Activated CD4-positive, alpha-beta T cell treated with anti-CD3 and anti-CD28 coated beads, Interleukin-2, amount 50 U/mL, for 16 hours (primary cell): ENCODE data around the gene SLAIN2.
"Not testable (repeated sequence)": the region's sequence is repeated elsewhere in the genome, so short reads cannot be mapped to it uniquely, and the experiment has no call there.

ENCODE experiments used
- DNase-seq: peaks from one replicate; pipeline ENCODE4 v3.0.0-alpha.2; 2020

SLAIN2 gene

DNA sequence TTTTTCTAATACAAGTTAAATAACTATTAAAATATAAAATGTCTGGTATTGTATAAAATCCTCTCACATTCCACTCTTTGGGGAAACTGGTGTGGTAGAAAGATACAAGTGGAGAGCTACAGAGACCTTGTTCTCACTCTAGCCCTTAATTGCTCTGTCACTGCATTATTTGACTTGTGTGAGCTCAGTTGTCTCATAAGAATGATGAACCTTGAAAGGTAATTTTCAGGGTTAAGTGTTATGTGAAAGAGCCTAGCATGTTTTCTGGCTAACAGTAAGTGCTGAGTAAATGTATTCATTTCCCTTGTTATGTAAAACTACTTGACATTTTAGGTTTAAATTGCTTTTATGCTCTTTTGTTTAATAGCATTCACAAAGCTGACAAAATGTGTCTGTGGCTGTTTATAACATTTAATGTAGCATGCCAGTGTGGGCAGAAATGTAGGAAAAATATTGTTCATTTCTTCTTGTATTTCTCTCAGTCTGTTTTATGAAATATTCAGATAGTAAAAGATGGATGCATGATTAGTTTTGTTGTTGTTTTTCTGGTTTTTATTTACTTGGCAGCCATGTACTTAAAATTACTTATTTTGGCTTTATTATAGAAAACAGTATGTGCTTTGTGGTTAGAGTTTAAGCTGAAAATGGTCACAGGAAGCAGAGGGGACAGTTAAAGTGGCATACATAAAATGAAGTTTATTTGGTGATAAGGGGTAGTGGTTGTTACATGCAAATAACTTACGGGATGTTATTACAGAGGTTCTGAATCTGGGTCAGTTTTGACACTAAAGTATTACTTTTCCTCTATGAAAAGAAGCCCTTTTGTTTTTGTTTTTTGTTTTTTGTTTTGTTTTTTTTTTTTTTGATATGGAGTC is 29.2 kb downstream of the SLAIN2 start:
- DNase-seq: no peak

DNA sequence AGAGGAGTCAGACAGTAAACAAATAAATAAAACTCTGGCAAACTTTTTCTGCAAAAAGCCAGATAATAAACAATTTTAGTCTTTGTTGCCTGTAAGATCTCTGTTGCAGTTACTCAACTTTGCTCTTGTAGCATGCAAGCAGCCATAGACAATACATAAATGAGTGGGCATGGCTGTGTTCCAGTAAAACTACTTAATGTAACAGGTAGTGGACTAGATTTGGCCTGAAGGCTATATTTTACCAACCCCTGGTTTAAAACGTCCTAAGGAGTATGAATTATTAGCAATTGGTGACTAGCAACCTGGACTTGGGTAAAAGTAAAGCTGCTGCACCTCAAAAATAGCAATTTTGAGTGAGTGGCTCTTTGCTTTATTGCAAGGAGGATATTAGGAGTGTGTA is 30.9 kb downstream of the SLAIN2 start:
- DNase-seq: no peak

DNA sequence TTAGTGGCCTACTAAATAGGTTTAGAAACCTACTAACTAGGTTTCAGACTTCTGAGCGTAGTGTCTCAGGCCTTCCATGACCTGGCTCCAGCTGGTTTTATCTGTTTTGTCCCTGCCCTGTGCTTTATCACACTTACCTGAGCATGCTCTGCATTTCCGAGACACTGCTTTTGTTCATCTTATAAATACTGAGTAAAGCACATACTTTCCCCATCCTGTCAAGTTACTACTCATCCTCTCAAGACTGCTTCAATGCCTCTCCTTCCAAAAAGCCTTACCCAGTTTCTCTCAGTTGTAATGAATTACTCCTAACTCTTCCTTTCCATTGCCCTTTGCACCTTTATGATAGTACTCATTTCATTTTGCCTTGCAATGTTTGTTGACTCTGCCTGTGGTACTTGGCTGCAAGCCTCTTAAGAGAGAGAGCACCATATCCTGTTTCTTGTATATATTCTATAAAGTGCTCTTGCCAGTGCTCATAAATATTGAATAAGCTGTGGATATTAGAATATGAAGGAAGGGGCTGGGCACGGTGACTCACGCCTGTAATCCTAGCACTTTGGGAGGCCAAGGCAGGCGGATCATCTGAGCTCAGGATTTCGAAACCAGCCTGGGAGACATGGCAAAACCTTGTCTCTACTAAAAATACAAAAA is 34.4 kb downstream of the SLAIN2 start:
- no peak for DNase-seq

DNA sequence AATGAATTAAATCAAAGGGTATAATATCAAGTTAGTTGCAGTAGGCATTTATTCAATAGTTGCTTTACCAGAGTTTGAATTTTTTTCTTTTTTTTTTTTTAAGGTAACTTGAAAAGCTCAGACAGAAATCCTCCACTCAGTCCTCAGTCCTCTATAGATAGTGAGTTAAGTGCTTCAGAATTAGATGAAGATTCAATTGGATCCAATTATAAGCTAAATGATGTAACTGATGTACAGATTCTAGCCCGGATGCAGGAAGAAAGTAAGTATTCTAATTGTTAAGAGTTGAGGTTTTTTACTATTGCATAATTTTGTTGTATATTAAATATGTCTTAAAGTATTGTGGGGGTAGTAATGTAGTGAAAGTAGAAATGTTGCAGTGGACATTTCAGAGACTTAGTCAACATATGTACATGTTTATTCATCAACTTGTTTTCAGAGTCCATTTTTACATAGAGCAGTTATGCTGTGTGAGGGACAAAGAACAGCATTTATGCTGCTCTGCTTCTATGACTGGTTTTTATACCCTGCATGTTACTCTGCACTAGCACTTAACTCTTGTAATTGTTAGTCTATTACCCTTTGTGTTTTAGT is 38.4 kb downstream of the SLAIN2 start:
- no peak for DNase-seq

DNA sequence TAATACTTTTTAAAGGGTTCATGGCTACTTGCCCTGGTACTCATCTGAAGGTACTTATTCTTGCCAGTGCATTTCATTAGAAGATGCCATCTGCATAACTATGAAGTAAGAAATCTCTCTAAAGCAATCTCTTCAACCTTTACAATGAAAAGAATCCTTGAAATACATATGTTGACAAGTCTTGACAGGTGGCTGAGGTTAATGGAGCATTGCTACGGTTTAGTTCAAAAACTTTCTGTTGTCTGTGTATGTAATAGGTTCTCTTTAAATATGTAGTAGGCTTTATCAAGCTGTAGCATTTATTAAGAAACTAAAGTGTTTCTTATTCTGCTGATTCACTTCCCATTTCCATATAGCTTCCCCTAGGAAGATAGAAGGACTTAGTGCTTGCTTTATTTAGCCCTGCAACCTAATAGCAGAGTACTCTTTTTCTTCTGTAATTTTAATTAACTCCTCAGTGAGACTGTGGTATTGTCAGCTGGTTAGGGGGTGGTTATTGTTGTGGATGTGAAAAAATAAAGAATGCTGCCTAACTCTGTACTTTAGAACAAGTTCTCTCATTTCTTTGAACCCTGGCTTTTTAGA is 39.3 kb downstream of the SLAIN2 start:
- DNase-seq: no peak

DNA sequence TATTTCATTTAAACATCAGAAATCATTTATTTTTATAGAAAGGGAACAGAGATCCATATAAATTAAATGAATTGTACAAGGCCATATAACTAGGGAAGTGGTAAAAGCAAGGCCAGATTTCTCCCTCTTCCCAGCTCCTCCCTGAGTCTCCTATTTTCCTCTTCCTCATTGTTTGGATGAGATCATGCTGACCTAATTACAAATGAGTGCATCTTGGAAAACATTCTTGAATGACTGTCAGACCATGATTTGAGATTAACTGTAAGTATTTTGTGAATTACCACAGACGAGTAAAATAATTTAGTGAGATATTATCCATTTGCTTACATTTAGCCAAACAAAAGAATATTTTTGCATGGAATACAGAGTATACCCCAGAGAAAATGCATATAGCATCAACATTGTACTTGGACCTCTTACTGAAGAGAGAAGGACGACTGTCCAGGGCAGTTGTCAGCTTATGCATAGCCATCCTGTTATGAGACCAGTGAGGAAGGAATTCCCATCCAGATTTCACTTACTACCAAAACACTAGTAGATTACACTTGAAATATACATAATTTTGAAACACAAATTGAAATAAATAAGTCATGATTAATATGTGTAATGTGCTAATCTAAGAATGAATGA is 47.3 kb downstream of the SLAIN2 start:
- DNase-seq: no peak

DNA sequence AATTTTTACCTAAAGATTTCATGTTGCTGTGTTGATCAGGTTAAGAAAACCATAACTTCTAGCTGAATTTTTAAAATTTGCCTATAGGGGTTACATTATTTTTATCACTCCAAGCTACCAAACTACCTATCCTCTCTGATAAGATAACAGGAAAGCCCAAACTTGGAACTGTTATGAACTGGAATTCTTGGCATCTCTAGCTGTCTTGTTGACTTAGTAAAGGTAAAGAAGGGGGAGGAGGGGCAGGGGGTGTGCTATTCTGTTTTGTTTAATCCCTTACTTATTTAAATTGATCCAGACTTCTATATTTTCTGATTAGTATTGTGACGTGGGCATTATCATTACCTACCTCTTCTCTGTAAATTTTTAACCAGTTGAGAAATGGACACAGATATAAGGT is 54.7 kb downstream of the SLAIN2 start:
- DNase-seq: no peak

DNA sequence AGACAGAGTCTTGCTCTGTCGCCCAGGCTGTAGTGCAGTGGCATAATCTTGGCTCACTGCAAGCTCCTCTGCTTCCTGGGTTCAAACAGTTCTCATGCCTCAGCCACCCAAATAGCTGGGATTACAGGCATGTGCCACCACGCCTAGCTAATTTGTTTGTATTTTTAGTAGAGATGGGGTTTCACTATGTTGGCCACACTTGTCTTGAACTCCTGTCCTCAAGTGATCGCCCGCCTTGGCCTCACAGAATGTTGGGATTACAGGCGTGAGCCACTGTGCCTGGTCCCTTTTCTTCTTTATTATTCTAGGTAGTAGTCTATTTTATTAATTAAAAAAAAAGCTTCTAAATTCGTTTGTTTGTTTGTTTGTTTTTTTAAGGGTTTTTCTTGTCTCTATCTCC is 59.1 kb downstream of the SLAIN2 start:
- DNase-seq: no peak

DNA sequence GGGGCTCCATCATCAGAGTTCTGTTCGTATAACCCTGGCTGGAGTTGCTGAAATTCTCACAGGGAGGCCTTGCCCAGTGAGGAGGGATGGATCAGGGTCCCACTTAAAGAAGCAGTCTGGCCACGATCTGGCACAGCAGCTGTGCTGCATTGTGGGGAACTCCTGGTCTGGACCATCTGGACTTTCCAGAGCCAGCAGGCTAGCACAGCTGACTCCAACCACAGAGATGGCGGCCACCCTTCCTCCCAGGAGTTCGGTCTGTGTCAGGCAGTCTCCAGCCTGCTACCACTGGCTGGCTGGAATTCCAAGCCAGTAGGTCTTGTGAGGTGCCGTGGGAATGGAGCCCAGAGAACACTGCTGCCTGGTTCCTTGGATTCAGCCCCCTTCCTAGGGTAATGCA is 62.0 kb downstream of the SLAIN2 start:
- no peak for DNase-seq

DNA sequence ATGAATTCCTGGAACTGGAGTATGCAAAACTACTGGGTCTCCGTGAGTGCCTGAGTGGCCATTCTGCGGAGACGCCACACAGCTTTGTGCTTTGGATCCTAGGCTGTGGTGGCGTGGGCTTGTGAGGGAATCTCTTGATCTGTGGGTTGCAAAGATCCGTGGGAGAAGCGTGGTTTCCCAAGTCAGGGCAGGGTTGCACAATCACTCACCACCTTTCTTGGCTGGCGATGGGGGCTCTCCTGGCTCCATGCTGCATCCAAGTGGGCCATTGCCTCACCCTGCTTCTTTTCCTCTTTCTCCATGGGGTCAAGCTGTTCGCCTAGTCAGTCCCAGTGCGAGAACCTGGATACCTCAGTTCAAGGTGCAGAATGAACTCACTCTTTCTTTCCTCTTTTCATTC is 62.5 kb downstream of the SLAIN2 start:
- no peak for DNase-seq

DNA sequence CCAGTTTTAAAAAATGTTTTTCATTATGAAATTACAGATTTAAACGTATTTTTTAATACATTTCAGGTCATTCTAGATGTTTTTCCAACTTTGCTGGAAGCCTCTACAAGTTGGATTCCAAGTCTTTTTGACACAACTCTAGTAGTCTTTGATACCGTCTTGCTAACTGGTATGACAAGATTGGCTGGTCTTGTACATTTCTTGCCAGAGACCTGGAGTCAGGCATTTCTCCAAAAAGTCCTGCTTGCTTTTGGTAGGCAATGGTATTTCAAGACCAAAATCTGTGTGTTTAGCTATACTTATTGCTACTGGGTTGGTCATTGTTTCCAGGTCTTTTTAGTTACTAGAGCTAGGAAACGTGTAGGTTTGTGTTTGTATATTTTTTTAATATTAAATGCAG is 64.6 kb downstream of the SLAIN2 start:
- DNase-seq: no peak

DNA sequence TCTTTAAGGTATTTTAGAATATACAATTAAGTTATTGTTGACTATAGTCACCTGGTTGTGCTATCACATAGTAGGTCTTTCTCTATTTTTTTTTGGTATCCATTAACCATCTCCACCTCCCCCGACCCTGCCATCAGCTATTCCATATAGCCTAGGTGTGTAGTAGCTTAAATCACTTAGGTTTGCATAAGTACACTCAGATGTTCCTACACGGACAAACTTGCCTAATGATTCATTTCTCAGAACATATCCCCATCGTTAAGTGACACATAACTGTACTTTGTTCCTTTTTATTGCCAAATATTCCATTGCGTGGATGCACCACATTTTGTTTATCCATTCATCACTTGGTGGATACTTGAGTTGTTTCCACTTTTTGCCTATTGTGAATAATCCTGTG is 67.9 kb downstream of the SLAIN2 start:
- no peak for DNase-seq

DNA sequence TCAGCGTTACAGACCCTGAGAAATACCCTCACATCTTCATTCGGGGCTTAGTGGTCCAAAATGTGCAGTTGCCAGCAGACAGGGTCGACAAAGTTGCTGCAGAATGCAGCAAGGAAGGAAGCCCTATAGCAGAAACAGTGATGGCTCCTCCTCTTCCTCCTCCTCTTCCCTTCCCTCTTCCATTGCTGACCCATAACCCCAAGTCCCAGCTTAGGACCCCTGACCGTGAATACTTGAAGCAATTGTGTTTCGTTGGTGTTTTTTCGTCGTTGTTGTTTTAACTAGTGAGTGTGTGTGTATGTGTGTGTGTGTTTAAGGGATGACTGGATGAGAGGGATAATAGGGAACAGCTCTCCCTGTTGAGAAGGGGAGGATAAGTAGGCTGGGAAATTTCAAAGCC is 69.5 kb downstream of the SLAIN2 start:
- no peak for DNase-seq

DNA sequence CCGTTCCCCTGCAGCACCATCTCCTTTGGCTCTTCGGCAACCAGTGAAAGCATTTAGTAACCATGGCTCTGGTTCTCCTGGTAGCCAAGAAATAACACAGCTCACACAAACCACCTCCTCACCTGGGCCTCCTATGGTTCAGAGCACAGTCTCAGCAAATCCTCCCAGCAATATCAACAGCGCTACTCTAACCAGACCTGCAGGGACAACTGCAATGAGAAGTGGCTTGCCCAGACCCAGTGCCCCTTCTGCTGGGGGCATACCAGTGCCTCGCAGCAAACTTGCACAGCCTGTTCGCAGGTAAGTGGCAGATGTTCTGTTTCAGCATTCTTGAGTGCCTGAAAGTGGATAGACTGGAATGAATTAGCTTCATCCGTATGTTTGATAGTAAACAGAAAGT is 78.8 kb downstream of the SLAIN2 start:
- no peak for DNase-seq

DNA sequence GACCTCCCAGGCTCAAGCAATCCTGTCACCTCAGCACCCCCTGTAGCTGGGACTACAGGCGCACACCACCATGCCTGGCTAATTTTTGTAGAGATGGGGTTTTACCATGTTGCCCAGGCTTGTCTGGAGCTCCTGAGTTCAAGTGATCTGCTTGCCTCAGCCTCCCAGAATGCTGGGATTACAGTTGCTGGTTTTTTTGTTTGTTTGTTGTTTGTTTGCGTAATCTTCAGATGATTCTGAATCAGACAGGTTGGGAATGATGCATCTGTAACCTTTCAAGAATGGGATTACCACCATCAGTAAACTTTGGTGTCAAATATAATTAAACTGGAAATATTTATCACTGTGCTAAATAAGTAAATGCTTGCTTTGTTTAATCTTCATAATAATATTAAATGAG is 79.8 kb downstream of the SLAIN2 start:
- no peak for DNase-seq

DNA sequence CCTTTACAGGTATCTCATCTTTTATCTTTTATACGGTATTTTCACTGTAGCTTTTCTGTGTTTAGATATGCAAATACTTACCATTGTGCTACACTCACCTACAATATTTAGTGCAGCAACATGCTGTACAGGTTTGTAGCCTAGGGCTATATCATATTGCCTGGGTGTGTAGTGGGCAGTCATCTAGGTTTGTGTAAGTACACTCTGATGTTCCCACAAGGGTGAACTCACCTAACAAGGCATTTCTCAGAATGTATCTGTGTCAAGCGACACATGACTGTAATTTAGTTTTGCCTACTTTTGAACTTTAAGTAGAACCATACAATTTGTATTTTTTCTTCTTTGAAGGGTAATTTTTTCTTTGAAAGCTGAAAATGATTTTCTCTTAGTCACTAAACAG is 87.6 kb downstream of the SLAIN2 start:
- DNase-seq: no peak

DNA sequence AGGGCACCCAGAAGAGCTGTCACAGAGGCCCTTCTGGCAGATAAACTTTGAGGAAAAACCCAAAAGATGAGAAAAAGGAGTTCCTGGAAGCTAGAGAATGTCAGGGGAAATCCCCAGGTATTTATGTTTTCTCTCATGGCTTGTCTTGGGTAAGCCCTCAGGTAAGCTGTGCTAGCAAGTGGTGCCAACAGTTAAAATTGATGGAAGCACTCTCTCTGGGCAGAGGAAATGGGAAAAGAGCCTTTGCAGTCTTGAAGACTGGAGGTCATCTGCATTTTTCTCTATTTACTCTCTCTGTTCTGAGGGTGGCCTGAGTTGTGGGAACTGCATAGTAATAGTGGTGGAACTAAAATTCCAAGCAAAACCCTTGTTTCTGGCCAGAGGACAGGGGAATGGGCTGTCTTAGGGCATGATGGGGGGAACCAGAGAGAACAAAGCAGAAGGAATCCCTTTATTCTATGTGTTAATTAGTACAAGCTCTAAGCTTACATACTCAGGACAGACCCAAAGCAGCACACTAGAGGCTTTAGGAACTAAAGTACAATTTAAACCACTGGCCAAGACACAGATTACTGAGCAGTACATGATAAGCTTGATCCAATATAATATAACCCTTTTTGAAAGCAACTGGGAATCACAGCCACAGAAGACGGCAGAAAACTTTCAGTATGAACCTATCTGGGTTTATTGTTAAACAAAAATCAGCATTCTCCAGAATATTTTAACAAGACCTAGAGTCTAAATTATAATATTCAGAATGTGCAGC is 88.6 kb downstream of the SLAIN2 start:
- DNase-seq: peak; percentile 7

DNA sequence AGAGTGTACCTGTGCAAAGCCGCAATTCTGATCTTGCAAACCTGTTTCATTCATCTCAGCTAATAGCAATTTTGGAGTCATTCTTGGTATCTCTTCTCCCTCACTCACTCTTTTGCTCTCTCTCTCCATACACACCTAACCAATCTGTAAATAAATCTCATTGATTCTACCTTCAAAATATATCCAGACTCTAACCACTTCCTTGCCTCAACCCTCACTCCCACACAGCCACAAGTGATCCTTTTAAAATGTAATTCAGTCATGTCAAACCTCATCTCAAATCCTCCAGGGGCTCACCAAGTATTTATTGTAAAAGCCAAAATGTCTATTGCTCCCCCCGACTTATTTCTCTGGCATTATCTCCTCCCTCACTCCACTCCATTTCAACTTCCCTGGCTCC is 90.1 kb downstream of the SLAIN2 start:
- no peak for DNase-seq

DNA sequence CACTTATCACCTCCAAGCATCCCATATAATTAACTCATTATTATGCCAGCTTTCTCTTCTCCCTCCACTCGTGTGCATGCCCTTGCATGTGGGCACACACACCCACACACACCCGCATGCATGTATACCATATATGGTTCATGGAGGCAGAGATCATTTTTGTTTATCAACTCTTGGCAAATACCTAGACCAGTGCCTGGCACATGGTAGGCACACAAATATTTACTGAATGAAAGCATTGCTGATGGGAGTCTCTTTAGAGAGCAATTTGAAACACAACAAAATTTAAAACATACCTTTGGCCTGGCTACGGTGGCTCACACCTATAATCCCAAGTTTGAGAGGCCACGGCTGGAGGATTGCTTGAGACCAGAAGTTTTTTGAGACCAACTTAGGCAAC is 90.7 kb downstream of the SLAIN2 start:
- DNase-seq: no peak

DNA sequence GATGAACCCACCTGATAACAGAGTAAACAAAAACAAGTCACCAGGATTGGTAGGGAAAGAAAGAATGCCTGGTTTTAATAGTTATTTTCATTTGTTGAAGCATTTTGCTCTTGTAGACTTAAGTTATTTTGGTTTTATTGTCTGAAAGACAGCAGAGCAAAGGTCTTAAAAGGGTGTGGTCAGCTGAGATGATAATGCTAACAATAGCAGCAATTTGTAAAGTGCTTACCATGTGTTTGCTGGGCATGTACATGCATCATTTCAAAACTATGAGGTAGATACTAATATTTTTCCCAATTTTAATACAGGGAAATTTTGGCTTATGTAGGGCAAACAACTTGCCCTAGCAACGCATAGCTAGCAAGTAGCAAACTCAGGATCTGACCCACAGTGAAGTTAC is 95.0 kb downstream of the SLAIN2 start:
- DNase-seq: no peak

DNA sequence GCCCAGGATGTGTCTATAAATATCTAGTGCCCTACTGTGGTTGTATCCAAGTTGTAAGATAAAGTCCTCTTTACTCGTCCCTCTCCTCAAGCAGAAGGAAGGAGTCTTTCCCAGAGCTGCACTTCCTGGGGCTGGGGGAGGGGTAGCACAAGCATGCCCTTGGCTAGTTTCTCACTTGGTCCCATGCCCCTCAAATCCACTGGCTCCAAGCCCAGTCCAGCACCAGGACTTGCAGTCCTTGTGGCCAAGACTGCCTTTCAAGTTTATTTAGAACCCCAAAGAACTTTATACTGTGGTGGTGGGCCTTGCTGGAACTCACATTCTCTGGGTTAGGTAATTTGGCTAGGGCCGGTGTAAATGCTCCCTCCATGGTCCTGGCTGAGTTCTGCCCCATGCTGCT is 98.7 kb downstream of the SLAIN2 start:
- no peak for DNase-seq

DNA sequence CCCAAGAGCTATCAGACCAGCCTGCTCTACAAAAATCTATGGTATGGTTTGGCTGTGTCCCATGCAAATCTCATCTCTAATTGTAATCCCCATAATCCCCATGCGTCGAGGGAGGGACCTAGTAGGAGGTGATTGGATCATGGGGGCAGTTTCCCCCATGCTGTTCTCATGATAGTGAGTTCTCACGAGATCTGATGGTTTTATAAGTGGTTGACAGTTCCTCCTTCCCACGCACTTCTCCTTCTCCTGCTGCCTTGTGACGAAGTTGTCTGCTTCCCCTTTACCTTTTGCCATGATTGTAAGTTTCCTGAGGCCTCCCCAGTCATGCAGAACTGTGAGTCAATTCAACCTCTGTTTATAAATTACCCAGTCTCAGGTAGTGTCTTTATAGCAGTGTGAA is 99.6 kb downstream of the SLAIN2 start:
- DNase-seq: not testable (repeated sequence)

DNA sequence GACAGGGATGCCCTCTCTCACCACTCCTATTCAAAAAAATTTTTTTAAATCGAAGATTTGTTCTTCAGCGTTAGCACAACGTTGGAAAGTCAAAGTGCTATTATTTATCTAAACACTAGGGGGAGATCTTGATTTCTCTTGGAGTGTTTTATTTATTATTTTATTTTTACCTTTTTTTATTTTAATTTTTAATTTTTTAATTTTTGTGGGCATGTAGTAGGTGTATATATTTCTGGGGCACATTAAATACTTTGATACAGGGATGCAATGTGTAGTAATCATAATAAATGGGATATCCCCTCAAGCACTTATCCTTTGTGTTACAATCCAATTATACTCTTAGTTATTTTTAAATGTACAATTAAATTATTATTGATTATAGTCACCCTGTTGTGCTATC is 104.4 kb downstream of the SLAIN2 start:
- DNase-seq: peak; percentile 8
